Erythroblast (primary cell): ENCODE results near the gene GNAT2.

ENCODE experiments used
- GATA1 ChIP-seq: IDR thresholded peaks from 2 replicates; pipeline ENCODE4 v1.6.1; 2011; ENCODE audit warnings: low read depth, mild to moderate bottlenecking, control low read depth, low read length, moderate library complexity
- POLR2A ChIP-seq: IDR thresholded peaks from 2 replicates; pipeline ENCODE4 v1.6.1; 2011; ENCODE audit warnings: mild to moderate bottlenecking, low read length

- no peak for TF ChIP-seq POLR2A
- no peak for TF ChIP-seq GATA1
Observed at GRCh38 chr1:109634771-109635750, 15.6 kb upstream of the GNAT2 start.
